GM23338 (cell line): ENCODE results near the gene JAZF1. TPM values are rescaled to one million over a fixed set of nuclear protein-coding genes. Genes with fewer than 3 reads are reported as not detected.

Source experiments
- ATAC-seq: fragments of 200-7000 bp; cut with Tn5 transposase; 3 replicates; pipeline ENCODE4 v1.9.1; 2020
- DNase-seq: peaks from one replicate; pipeline ENCODE4 v3.0.0-alpha.2; 2015; ENCODE audit warnings: low spot score
- H2AFZ ChIP-seq: fragments of 200-600 bp; sonication (generic); 2 replicates; pipeline ENCODE4 v1.8.0; 2016; ENCODE audit warnings: antibody characterized with exemption, mild to moderate bottlenecking, moderate library complexity
- H3F3A ChIP-seq: fragments of 200-600 bp; sonication (generic); replicated peaks from 2 replicates; pipeline ENCODE4 v1.8.0; 2017; ENCODE audit warnings: antibody characterized with exemption, mixed run types, low read depth
- H3K27ac ChIP-seq: fragments of 200-600 bp; sonication (generic); 2 replicates; pipeline ENCODE4 v1.6.1; 2016; ENCODE audit warnings: low read depth
- H3K27me3 ChIP-seq: fragments of 200-600 bp; sonication (generic); 2 replicates; pipeline ENCODE4 v1.8.0; 2016; ENCODE audit warnings: mild to moderate bottlenecking, mixed run types, moderate library complexity; ENCODE audit not compliant: insufficient read depth
- H3K36me3 ChIP-seq: fragments of 200-600 bp; sonication (generic); 2 replicates; pipeline ENCODE4 v1.8.0; 2016; ENCODE audit warnings: mild to moderate bottlenecking; ENCODE audit not compliant: insufficient read depth
- H3K4me1 ChIP-seq: fragments of 200-600 bp; sonication (generic); 2 replicates; pipeline ENCODE4 v1.8.0; 2016; ENCODE audit warnings: mild to moderate bottlenecking, moderate library complexity; ENCODE audit not compliant: insufficient read depth
- H3K4me2 ChIP-seq: fragments of 200-600 bp; sonication (generic); 2 replicates; pipeline ENCODE4 v1.7.1; 2017; ENCODE audit warnings: mixed run types
- H3K4me3 ChIP-seq: fragments of 200-600 bp; sonication (generic); 2 replicates; pipeline ENCODE4 v1.6.1; 2016; ENCODE audit warnings: mixed run types
- H3K79me2 ChIP-seq: fragments of 200-600 bp; sonication (generic); replicated peaks from 2 replicates; pipeline ENCODE4 v1.8.0; 2017; ENCODE audit warnings: mild to moderate bottlenecking; ENCODE audit not compliant: insufficient read depth
- H3K9me2 ChIP-seq: fragments of 200-600 bp; sonication (generic); 2 replicates; pipeline ENCODE4 v1.8.0; 2017; ENCODE audit not compliant: insufficient read depth
- H4K20me1 ChIP-seq: fragments of 200-600 bp; sonication (generic); replicated peaks from 2 replicates; pipeline ENCODE4 v1.8.0; 2017; ENCODE audit warnings: mild to moderate bottlenecking; ENCODE audit not compliant: insufficient read depth
- H3K27ac Mint-ChIP-seq: 2 replicates; pipeline ENCODE4 v1.8.0; 2020; ENCODE audit warnings: inconsistent platforms, mild to moderate bottlenecking, moderate library complexity, mixed read lengths
- H3K27me3 Mint-ChIP-seq: 3 replicates; pipeline ENCODE4 v1.8.0; 2022; ENCODE audit warnings: low read depth, mild to moderate bottlenecking, moderate library complexity, mixed read lengths, inconsistent platforms; ENCODE audit not compliant: insufficient read depth, poor library complexity
- H3K36me3 Mint-ChIP-seq: 3 replicates; pipeline ENCODE4 v1.8.0; 2021; ENCODE audit warnings: low read depth, mild to moderate bottlenecking, inconsistent platforms, moderate library complexity, mixed read lengths
- H3K4me1 Mint-ChIP-seq: 3 replicates; pipeline ENCODE4 v1.8.0; 2020; ENCODE audit warnings: mild to moderate bottlenecking, inconsistent platforms, mixed read lengths
- H3K4me3 Mint-ChIP-seq: 3 replicates; pipeline ENCODE4 v1.8.0; 2021; ENCODE audit warnings: moderate library complexity, mild to moderate bottlenecking, inconsistent platforms, mixed read lengths
- H3K9me3 Mint-ChIP-seq: 3 replicates; pipeline ENCODE4 v1.8.0; 2020; ENCODE audit warnings: moderate library complexity, mild to moderate bottlenecking, inconsistent platforms, mixed read lengths
- CREB1 ChIP-seq: fragments of 250-450 bp; sonication (Bioruptor Pico); IDR thresholded peaks from 2 replicates; pipeline ENCODE4 v1.5.0; 2020; ENCODE audit warnings: low read depth, mild to moderate bottlenecking, moderate library complexity
- EZH2 ChIP-seq: fragments of 200-600 bp; sonication (generic); IDR thresholded peaks from one replicate; pipeline ENCODE4 v1.8.0; 2017; ENCODE audit warnings: antibody characterized with exemption, mild to moderate bottlenecking, low read depth; ENCODE audit not compliant: unreplicated experiment
- JUNB ChIP-seq: IDR thresholded peaks from one replicate; pipeline ENCODE4 v1.6.1; 2016; ENCODE audit warnings: antibody characterized with exemption; ENCODE audit not compliant: unreplicated experiment
- NANOG ChIP-seq: IDR thresholded peaks from 2 replicates; pipeline ENCODE4 v1.6.1; 2016; ENCODE audit warnings: antibody characterized with exemption, borderline replicate concordance
- POLR2AphosphoS5 ChIP-seq: IDR thresholded peaks from 2 replicates; pipeline ENCODE4 v1.6.1; 2016; ENCODE audit warnings: antibody characterized with exemption, low read depth
- polyA plus RNA-seq: library from polyadenylated mRNA; unstranded; fragments of >200 nt; fragmentation: Nextera tagmentation; extraction: Ambion mirVana; gene quantifications from 2 replicates; pipeline ENCODE4 v1.2.1, GENCODE V29; 2016
- total RNA-seq: library from RNA; depleted of rRNA; stranded (reverse); fragments of >200 nt; shearing (Covaris generic); gene quantifications from 2 replicates; pipeline ENCODE4 v1.2.3, GENCODE V29; 2014
- TF ChIP-seq, protein P1 (sequence below): fragments of 250-450 bp; sonication (Bioruptor Pico); IDR thresholded peaks from 2 replicates; pipeline ENCODE4 v1.5.0; 2020; ENCODE audit warnings: mild to moderate bottlenecking, moderate library complexity

The JAZF1 gene
- total and polyA plus RNA-seq, 2 experiments from 2014 or later, result 12.2 to 22.2 TPM

DNA sequence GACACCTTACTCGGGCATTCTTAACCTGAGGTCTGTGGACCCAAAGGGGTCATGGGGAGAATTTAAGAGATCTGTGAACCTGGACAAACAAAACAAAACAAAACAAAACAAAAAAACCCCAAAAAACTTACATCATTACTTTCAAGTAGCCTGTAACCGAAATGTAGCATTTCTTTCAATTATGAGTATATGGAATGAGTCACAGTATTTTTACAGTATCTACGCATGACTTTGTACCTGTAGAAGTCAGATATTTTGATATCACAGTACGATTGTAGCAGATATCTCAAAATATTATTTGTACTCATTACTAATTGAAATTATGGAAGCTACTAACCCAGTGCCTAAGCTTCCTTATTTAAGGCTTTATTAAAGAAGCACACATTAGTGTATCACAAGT is 210.2 kb downstream of the JAZF1 start (continued):
- TF ChIP-seq CREB1 (CRISPR knock-in tag) (no peak), NANOG (no peak), EZH2 (no peak), POLR2AphosphoS5 (no peak)

DNA sequence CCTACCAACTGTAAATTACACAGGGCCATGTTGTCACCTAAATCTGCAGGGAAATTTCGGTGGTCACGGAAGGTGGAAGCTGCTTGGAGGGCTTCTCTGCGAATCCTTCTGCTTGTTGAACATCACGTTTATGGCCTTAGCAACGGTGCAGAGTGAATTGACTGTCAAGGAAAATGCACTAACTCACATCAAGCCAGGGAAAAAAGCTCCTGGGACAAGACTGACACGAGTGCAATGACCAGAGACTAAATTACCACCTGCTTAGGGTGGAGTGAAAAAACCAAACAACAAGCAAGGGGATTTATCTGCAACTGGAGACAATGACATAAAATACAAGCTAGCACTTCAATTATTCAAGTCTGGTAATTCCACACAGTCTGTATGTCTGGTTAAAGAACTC is 211.2 kb downstream of the JAZF1 start:
- Mint-ChIP-seq H3K9me3 (no peaks in the 10 kb centered on the region), H3K27ac (no peak overlapping the region), H3K36me3 (no peaks in the 10 kb centered on the region), H3K4me3 (no peak overlapping the region), H3K27me3 (no peaks in the 10 kb centered on the region), H3K4me1 (no peaks in the 10 kb centered on the region)
- DNase-seq (no peak), ATAC-seq (no peak)
- Histone ChIP-seq H4K20me1 (no peaks in the 10 kb centered on the region), H3K9me2 (no peaks in the 10 kb centered on the region; the same call in 1 of the 2 replicates), H3K27me3 (no peaks in the 10 kb centered on the region), H3F3A (no peaks in the 10 kb centered on the region), H3K4me2 (no peak overlapping the region), H3K36me3 (no peaks in the 10 kb centered on the region), H3K4me3 (no peak overlapping the region), H3K4me1 (no peaks in the 10 kb centered on the region), H2AFZ (no peak overlapping the region), H3K27ac (no peak overlapping the region), H3K79me2 (no peaks in the 10 kb centered on the region)
- TF ChIP-seq, protein P1, sequence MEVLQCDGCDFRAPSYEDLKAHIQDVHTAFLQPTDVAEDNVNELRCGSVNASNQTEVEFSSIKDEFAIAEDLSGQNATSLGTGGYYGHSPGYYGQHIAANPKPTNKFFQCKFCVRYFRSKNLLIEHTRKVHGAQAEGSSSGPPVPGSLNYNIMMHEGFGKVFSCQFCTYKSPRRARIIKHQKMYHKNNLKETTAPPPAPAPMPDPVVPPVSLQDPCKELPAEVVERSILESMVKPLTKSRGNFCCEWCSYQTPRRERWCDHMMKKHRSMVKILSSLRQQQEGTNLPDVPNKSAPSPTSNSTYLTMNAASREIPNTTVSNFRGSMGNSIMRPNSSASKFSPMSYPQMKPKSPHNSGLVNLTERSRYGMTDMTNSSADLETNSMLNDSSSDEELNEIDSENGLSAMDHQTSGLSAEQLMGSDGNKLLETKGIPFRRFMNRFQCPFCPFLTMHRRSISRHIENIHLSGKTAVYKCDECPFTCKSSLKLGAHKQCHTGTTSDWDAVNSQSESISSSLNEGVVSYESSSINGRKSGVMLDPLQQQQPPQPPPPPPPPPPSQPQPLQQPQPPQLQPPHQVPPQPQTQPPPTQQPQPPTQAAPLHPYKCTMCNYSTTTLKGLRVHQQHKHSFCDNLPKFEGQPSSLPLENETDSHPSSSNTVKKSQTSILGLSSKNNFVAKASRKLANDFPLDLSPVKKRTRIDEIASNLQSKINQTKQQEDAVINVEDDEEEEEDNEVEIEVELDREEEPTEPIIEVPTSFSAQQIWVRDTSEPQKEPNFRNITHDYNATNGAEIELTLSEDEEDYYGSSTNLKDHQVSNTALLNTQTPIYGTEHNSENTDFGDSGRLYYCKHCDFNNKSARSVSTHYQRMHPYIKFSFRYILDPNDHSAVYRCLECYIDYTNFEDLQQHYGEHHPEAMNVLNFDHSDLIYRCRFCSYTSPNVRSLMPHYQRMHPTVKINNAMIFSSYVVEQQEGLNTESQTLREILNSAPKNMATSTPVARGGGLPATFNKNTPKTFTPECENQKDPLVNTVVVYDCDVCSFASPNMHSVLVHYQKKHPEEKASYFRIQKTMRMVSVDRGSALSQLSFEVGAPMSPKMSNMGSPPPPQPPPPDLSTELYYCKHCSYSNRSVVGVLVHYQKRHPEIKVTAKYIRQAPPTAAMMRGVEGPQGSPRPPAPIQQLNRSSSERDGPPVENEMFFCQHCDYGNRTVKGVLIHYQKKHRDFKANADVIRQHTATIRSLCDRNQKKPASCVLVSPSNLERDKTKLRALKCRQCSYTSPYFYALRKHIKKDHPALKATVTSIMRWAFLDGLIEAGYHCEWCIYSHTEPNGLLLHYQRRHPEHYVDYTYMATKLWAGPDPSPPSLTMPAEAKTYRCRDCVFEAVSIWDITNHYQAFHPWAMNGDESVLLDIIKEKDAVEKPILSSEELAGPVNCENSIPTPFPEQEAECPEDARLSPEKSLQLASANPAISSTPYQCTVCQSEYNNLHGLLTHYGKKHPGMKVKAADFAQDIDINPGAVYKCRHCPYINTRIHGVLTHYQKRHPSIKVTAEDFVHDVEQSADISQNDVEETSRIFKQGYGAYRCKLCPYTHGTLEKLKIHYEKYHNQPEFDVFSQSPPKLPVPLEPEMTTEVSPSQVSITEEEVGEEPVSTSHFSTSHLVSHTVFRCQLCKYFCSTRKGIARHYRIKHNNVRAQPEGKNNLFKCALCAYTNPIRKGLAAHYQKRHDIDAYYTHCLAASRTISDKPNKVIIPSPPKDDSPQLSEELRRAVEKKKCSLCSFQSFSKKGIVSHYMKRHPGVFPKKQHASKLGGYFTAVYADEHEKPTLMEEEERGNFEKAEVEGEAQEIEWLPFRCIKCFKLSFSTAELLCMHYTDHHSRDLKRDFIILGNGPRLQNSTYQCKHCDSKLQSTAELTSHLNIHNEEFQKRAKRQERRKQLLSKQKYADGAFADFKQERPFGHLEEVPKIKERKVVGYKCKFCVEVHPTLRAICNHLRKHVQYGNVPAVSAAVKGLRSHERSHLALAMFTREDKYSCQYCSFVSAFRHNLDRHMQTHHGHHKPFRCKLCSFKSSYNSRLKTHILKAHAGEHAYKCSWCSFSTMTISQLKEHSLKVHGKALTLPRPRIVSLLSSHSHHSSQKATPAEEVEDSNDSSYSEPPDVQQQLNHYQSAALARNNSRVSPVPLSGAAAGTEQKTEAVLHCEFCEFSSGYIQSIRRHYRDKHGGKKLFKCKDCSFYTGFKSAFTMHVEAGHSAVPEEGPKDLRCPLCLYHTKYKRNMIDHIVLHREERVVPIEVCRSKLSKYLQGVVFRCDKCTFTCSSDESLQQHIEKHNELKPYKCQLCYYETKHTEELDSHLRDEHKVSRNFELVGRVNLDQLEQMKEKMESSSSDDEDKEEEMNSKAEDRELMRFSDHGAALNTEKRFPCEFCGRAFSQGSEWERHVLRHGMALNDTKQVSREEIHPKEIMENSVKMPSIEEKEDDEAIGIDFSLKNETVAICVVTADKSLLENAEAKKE, result no peak
- TF ChIP-seq JUNB, result no peak
